GM12875 (cell line): ENCODE results near the gene ZNF467.

Experiments used
- H3K4me3 ChIP-seq: one replicate; pipeline ENCODE4 v1.5.1; 2011; ENCODE audit warnings: low read depth, low read length, control low read depth
- CTCF ChIP-seq: IDR thresholded peaks from 2 replicates; pipeline ENCODE4 v1.5.1; 2011; ENCODE audit warnings: low read depth, mild to moderate bottlenecking, control low read depth, inconsistent platforms, low read length, moderate library complexity, borderline replicate concordance; ENCODE audit not compliant: insufficient read depth

ZNF467 gene

GRCh38 chr7:149790754-149791360 is 17.5 kb upstream of the ZNF467 start:
- TF ChIP-seq CTCF = no peak
- no peak overlapping the region for H3K4me3 ChIP-seq

GRCh38 chr7:149790146-149790548 is 16.8 kb upstream of the ZNF467 start:
- peak; percentile 54 for TF ChIP-seq CTCF
- H3K4me3 ChIP-seq = no peak overlapping the region

GRCh38 chr7:149789101-149789500 is 15.7 kb upstream of the ZNF467 start:
- no peak overlapping the region for H3K4me3 ChIP-seq
- TF ChIP-seq CTCF = no peak

GRCh38 chr7:149788300-149788851 is 15.0 kb upstream of the ZNF467 start:
- H3K4me3 ChIP-seq = no peak overlapping the region
- no peak for TF ChIP-seq CTCF

- TF ChIP-seq CTCF = no peak
- H3K4me3 ChIP-seq = no peak overlapping the region
Measured at GRCh38 chr7:149787428-149788299, 14.3 kb upstream of the ZNF467 start.

- TF ChIP-seq CTCF = no peak
- no peak overlapping the region for H3K4me3 ChIP-seq
Measured at GRCh38 chr7:149785983-149786382, 12.6 kb upstream of the ZNF467 start.
